GM12801 (cell line): ENCODE measurements around the gene LCNL1.

Experiments used
- TF ChIP-seq, protein P1 (sequence below): IDR thresholded peaks from one replicate; pipeline ENCODE4 v1.5.1; 2011; ENCODE audit warnings: control low read depth; ENCODE audit not compliant: insufficient read length; ENCODE audit errors: extremely low read depth

Gene LCNL1

DNA sequence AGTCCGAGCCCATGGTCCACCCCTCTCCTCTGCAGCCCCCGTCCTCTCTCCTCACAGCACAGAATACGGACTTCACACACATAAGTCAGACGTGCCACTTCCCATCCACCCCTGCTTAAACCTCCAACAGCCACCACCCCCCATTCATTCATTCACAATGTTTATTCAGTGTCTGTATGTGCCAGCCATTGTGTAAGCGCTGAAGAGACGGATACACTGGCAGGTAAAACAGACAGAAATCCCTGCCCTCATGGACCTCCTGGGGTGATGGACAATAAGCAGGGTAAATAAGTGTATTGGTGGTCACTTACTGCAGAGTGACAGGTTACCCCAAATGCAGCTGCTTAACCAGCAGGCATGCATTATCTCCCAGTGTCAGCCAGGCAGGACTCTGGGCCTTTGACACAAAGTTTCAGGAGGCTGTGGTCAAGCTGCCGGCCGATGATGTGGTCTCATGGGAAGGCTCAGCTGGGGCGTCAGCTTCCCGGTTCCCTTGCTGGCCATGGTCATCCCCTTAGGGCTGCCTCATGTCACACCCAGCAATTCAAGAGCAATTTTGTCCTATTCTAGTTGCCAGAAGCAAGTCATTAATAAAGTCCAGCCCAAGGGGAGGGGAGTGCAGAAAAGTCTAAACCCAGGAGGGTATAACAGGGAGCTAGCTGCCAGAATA, 7.6 kb downstream of the LCNL1 start:
- TF ChIP-seq, protein P1, sequence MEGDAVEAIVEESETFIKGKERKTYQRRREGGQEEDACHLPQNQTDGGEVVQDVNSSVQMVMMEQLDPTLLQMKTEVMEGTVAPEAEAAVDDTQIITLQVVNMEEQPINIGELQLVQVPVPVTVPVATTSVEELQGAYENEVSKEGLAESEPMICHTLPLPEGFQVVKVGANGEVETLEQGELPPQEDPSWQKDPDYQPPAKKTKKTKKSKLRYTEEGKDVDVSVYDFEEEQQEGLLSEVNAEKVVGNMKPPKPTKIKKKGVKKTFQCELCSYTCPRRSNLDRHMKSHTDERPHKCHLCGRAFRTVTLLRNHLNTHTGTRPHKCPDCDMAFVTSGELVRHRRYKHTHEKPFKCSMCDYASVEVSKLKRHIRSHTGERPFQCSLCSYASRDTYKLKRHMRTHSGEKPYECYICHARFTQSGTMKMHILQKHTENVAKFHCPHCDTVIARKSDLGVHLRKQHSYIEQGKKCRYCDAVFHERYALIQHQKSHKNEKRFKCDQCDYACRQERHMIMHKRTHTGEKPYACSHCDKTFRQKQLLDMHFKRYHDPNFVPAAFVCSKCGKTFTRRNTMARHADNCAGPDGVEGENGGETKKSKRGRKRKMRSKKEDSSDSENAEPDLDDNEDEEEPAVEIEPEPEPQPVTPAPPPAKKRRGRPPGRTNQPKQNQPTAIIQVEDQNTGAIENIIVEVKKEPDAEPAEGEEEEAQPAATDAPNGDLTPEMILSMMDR, result no peak

DNA sequence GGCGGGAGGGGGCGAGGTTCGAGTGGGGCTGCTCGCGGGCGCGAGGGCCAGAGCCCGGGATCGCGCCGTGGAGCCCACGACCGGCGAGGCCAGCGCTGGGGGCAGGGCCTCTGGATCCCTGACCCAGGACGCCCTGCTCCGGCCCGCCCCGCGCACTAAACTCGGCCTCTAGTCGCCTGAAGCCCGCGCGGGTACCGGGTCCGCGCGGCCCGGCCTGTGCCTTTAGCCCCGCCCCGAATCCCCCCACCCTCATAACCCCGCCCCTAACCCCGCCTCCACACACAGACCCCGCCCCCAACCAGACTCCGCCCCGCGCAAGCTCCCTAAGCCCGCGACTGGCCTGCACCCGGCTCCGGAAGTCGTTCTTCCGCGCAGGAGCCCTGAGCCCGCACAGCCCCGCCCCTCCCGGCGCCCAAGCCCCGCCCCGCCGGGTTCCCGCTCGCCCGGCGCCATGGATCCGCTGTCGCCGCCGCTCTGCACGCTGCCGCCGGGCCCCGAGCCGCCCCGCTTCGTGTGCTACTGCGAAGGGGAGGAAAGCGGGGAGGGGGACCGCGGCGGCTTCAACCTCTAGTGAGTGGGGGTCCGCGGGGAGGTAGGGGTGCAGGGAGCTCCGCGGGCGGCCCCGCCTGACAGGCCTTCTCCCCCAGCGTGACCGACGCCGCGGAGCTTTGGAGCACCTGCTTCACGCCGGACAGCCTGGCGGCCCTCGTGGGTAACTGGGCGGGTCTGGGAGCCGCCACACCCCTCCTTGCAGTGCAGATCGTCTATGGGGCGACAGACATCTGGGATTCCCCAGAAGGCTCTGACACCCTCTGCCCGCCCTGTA, 9.4 kb downstream of the LCNL1 start, which contains the start of gene PAXX:
Gene PAXX, plus strand, starts transcription at position 430 of the 826 bp plus-strand sequence. Its CDS starts 22 bp downstream, at position 452.
- TF ChIP-seq, protein P1, result no peak

DNA sequence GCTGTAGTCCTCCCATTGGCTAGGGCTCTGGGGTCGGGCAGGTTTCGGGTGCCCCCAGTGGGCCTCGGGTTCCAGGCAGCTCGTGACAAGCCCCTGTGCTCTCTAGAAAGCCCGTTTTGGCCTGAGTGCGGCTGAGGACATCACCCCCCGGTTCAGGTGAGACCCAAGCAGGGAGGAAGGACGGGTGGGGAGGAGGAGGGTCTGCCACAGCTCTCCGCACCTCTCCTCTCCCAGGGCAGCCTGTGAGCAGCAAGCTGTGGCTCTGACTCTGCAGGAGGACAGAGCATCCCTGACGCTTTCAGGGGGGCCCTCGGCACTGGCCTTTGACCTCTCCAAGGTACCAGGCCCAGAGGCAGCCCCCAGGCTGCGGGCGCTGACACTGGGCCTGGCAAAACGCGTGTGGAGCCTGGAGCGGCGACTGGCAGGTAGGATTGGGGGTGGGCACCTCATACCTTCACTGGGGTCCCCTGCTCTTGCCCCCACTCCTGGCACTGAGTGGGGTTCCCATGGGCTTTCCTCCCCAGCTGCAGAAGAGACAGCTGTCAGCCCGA, 10.1 kb downstream of the LCNL1 start:
- TF ChIP-seq, protein P1, result no peak

DNA sequence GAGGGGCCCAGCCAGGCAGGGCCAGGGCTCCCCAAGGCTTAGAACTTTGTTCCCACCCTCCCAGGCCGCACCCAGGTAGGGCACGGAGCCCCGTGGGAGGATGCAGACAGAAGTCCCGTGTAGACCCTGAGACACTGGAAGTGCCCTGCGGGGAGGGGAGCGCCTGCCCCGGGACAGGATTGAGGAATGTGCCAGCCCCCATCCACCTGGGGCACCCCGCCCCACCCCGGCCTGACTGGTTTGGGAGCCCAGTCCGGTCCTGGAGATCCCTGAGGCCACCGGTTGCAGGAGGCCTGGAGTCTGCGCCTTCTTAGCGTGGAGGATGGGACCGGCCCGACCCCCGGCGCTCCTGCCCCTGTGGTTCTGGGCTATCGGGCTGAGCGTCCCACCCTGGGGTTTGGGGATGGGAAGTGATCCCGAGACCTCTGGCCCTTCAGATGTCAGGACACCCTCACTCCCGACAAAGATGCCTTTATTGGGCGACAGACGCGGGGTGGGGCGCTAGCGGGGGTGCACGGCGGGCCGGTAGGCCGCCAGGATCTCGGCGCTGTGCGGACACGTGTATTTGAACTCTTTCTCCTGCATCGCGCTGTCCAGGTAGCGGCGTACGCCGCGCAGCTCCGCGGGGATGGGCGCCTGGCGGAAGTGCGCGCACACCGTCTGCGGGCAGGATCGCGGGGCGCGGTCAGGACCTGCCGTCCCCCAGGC, 11.5 kb downstream of the LCNL1 start:
- TF ChIP-seq, protein P1, result no peak

DNA sequence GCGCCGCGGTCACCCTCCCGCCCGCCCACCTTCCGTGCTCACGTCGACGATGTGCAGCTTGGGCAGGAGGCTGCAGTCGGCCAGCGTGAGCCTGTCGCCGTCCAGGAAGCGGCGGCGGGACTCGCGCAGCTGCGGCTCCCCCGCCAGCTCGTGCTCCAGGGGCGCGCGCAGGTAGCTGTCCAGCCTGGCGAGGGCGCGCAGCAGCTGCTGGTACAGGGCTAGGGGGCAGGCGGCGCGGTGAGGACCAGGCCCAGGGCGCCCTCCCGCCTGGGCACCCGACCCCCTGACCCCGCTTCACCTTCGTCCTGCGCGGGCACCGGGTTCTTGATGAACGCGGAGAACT, 12.1 kb downstream of the LCNL1 start:
- TF ChIP-seq, protein P1, result no peak

DNA sequence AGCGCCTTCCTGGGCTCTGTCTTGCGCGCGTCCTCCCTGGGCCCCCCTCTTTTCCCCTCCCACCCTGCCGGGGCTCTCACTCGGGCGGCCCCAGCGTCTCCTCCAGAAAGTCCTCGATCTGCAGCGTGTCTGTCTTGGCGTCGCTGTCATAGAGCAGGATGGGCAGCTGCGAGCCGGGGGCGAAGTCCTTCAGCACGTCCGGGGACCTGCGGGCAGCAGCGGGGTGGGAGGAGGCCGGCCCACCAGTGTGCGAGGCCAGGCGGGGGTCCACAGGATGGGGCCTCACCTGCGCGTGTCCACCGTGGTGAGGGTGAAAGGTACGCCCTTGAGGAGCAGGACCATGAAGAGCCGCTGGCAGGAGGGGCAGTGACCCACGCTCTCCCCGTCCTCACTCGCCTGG, 12.6 kb downstream of the LCNL1 start:
- TF ChIP-seq, protein P1, result no peak

DNA sequence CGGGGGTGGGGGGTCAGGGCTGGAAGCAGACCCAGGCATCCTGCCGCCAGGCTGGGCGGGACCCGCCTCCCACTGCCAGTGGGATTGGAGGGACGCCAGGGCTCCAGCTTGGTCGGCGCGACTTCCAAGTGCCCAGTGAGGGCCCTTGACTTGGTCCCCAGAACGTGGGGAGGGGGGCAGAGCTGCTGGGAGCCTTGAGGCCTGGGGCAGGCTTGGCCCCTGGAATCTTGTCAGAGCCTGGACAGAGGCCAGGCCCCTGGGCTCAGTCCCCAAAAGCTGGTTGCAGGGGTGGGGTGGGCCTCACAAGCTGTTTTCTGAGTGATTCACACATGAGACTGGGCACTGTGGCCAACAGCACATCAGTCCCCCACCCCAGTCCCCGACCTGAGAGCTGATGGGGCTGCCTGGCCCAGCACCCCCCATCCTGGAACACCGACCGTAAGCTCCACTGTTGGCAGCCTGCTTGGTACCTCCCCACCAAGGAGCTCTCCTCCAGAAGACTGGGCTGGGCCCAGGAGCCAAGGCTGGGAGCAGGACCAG, 13.0 kb downstream of the LCNL1 start:
- TF ChIP-seq, protein P1, result no peak
